Measurements from ENCODE around the gene TLCD5.

- TF ChIP-seq EP300 (IDR thresholded peaks at IDR 0.05) (no peak), CTCF (IDR thresholded peaks at IDR 0.05) (no peak)
These were observed 31.9 kb upstream of the TLCD5 start for GRCh38 chr11:120293038-120293800.

Data from esophagus muscularis mucosa (tissue), 3 donors.